Progenitor cell of endocrine pancreas (in vitro differentiated cells): ENCODE data around the gene MBL2. TPM values are rescaled to one million over a fixed set of nuclear protein-coding genes. Genes with fewer than 3 reads are reported as not detected.

Experiments
- DNase-seq: peaks from one replicate; pipeline ENCODE4 v3.0.0; 2021; ENCODE audit warnings: low spot score; ENCODE audit not compliant: unreplicated experiment
- H3K27ac Mint-ChIP-seq: 2 replicates; pipeline ENCODE4 v1.8.0; 2021; ENCODE audit warnings: mild to moderate bottlenecking, moderate library complexity, mixed read lengths
- H3K27me3 Mint-ChIP-seq: 2 replicates; pipeline ENCODE4 v1.8.0; 2021; ENCODE audit warnings: mixed read lengths
- H3K36me3 Mint-ChIP-seq: 2 replicates; pipeline ENCODE4 v1.8.0; 2022; ENCODE audit warnings: mixed read lengths; ENCODE audit not compliant: insufficient read depth
- H3K4me1 Mint-ChIP-seq: 2 replicates; pipeline ENCODE4 v1.8.0; 2021; ENCODE audit warnings: low read depth, mixed read lengths
- H3K4me3 Mint-ChIP-seq: 2 replicates; pipeline ENCODE4 v1.8.0; 2021; ENCODE audit warnings: low read depth, mild to moderate bottlenecking, moderate library complexity, mixed read lengths
- H3K9me3 Mint-ChIP-seq: 2 replicates; pipeline ENCODE4 v1.8.0; 2021; ENCODE audit warnings: low read depth, mixed read lengths
- total RNA-seq: library from RNA; stranded (reverse); gene quantifications from 2 replicates; pipeline ENCODE4 v1.2.1, GENCODE V29; 2021
- TF ChIP-seq, protein P1 (sequence below): fragments of 200-600 bp; sonication (generic); IDR thresholded peaks from one replicate; pipeline ENCODE4 v1.5.0; 2021; ENCODE audit warnings: antibody characterized with exemption, mild to moderate bottlenecking; ENCODE audit not compliant: unreplicated experiment

MBL2 gene
- total RNA-seq, 1 donor from 2014 or later: not detected

DNA sequence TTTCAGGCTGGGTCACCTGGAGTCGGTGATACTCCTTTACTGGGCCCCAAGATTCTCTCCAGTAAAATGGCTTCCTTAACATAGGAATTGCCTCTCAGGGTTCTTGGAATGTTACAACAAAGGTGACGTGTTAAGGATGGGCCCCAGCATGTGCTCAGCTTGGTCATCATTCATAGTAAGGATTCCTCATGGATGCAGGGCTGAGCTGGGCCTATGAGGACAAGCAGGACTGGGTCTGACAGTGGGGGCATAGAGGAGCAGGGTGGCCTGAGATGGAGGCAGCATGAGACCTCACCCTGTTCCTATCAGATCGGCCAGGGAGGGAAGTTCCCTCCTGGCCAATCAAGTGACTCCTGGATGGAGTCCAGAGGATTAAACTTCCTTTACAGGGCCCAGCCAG lies 12.8 kb upstream of the MBL2 start:
- Mint-ChIP-seq H3K27me3 (no peaks in the 10 kb centered on the region), H3K4me3 (no peak overlapping the region), H3K9me3 (no peaks in the 10 kb centered on the region), H3K27ac (no peak overlapping the region), H3K4me1 (no peaks in the 10 kb centered on the region), H3K36me3 (no peaks in the 10 kb centered on the region)
- no peak for DNase-seq
- TF ChIP-seq, protein P1, sequence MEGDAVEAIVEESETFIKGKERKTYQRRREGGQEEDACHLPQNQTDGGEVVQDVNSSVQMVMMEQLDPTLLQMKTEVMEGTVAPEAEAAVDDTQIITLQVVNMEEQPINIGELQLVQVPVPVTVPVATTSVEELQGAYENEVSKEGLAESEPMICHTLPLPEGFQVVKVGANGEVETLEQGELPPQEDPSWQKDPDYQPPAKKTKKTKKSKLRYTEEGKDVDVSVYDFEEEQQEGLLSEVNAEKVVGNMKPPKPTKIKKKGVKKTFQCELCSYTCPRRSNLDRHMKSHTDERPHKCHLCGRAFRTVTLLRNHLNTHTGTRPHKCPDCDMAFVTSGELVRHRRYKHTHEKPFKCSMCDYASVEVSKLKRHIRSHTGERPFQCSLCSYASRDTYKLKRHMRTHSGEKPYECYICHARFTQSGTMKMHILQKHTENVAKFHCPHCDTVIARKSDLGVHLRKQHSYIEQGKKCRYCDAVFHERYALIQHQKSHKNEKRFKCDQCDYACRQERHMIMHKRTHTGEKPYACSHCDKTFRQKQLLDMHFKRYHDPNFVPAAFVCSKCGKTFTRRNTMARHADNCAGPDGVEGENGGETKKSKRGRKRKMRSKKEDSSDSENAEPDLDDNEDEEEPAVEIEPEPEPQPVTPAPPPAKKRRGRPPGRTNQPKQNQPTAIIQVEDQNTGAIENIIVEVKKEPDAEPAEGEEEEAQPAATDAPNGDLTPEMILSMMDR: no peak

DNA sequence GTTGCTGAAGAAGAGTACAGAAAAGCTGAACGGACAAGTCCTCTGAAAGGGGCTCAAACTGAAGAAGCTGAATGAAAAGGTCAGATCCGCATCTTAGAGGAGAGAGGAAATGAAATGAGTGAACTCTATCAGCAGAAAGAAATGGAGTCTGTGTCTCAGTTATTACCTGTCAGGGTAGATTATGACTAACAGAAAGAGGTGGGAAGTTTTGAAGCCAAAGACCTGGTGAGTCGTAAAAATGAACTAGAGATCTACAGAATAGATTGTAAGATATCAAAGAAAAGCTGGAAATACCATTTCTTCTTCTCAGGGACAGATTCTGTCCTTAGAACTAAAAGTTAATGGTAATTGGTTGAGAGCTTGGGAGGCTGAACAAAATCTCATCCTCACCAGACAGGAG lies 11.1 kb upstream of the MBL2 start:
- Mint-ChIP-seq H3K27me3 (no peaks in the 10 kb centered on the region), H3K4me1 (no peaks in the 10 kb centered on the region), H3K9me3 (no peaks in the 10 kb centered on the region), H3K27ac (no peak overlapping the region), H3K36me3 (no peaks in the 10 kb centered on the region), H3K4me3 (no peak overlapping the region)
- TF ChIP-seq, protein P1: no peak
- DNase-seq: no peak

DNA sequence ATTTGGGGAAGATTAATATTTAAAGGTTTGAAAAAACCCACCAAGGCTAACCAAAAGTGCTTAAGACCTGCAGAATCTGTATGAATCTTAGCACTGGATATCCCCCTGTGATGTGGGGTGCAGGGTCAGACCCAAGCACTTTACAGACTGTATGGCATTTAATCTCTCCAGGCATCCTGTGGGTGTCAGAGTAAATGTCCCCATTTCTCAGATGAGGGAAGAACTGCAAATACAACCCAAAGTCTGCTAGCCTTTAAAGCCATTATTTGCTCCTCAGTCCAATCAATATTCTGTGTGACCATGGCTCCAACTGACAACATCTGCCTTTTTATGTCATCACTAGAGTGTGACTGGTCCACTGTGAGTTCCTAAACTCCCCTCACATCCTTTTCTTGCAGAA lies 10.0 kb upstream of the MBL2 start:
- Mint-ChIP-seq H3K4me3 (no peak overlapping the region), H3K27ac (no peak overlapping the region), H3K4me1 (no peaks in the 10 kb centered on the region), H3K36me3 (no peaks in the 10 kb centered on the region), H3K9me3 (no peaks in the 10 kb centered on the region), H3K27me3 (no peaks in the 10 kb centered on the region)
- TF ChIP-seq, protein P1: no peak
- no peak for DNase-seq

DNA sequence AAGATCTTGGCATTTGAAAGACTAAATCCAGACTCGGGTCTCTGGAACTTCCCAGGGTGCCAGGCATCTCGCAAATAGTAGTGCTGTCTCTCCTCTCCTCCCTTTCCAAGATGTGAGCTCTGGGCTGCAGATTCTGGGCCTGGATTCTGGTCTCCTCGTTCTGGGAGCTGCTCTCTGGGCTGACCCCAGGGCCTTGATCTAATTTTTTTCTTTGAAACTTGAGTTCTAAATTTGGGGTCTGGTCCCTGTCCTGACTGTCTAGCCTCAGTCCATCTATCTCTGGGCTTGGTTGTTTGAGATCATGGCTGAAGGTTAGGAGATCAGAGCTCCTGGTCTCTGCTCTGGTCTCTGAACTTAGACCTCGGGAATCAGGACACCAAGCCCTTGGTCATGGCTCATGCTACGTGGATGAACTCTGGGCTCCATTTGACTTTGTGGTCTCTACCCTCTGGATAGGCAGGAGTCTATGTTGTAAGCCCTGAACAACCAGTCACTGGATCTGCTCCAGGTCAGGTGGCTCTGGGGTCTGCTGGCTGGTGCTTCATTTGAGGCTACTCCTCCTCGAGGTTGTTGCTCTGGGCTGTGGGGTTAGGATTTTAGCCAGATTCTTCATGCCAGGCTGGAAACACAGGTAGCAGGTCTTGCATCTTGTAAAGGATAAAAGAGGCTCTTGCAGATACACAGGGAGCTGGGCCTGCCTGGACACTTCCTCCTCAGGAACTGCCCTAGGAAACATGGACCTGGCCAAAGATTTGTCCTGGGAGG lies 8.0 kb upstream of the MBL2 start:
- TF ChIP-seq, protein P1: no peak
- Mint-ChIP-seq H3K36me3 (no peaks in the 10 kb centered on the region), H3K27ac (no peak overlapping the region), H3K4me1 (no peaks in the 10 kb centered on the region), H3K27me3 (no peaks in the 10 kb centered on the region), H3K4me3 (no peak overlapping the region), H3K9me3 (no peaks in the 10 kb centered on the region)
- no peak for DNase-seq

DNA sequence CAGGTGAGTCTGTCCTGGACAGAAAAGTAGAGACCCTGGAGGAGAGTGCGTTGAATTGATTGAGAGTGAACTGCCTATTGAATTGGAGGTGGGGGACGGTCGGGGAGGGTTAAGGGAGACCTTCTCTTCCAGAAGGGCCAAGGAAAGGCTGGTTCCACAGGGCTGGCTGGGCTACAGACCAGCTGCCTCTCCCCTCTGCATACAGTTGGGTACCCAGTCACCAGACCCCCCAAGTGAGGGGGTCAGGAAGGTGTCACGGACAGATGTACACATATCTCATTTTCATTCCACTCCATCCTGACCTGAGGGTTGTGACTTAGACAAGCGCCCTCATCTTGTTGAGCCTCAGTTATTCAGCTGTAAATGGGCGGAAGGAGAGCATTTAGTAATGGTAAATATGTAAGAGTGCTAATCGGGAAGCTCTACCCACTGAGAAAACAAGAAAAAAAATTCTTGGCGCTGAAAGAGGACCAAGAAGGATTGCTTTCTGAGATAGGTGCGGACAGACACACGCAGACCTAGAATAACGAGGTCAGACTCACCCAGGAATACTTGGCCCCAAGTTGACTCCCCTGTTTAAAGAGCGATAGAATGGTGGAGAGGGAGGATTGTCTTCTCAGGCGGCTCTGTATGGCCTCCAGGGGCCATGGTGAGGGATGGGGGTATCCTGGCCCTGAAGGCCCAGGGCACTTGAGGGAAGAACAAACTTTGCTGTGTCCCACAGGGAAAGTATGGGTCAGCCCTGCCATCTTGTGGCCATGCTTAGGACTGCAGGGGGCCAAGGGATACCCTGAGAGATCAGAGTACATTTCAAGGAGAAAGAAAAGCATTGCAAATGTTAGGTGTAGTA lies 7.2 kb upstream of the MBL2 start:
- Mint-ChIP-seq H3K27me3 (no peaks in the 10 kb centered on the region), H3K4me3 (no peak overlapping the region), H3K9me3 (no peaks in the 10 kb centered on the region), H3K4me1 (peaks cover 1% of the 10 kb centered on the region), H3K36me3 (no peaks in the 10 kb centered on the region), H3K27ac (no peak overlapping the region)
- TF ChIP-seq, protein P1: peak; percentile 96
- DNase-seq: peak; percentile 85
